HG03045 (cell line): ENCODE results near the gene LSAMP.
"Not testable (repeated sequence)": the region's sequence is repeated elsewhere in the genome, so short reads cannot be mapped to it uniquely, and the experiment has no call there.

Experiments
- ATAC-seq: cut with Tn5 transposase; IDR thresholded peaks from one replicate; pipeline ENCODE4 v1.9.1; 2021; ENCODE audit warnings: mild to moderate bottlenecking, moderate library complexity; ENCODE audit not compliant: unreplicated experiment

The LSAMP gene

GRCh38 chr3:115859002-115859807 is 586.1 kb downstream of the LSAMP start:
- no peak for ATAC-seq

GRCh38 chr3:115857518-115858136 is 587.7 kb downstream of the LSAMP start:
- ATAC-seq = no peak

- no peak for ATAC-seq
These were observed 589.4 kb downstream of the LSAMP start for GRCh38 chr3:115855911-115856310.

GRCh38 chr3:115853104-115853503 is 592.2 kb downstream of the LSAMP start:
- ATAC-seq = no peak

- no peak for ATAC-seq
These were observed 593.0 kb downstream of the LSAMP start for GRCh38 chr3:115852278-115852677.

- no peak for ATAC-seq
These were observed 593.7 kb downstream of the LSAMP start for GRCh38 chr3:115851571-115851970.

GRCh38 chr3:115848641-115849040 is 596.6 kb downstream of the LSAMP start:
- ATAC-seq = no peak

GRCh38 chr3:115845986-115846385 is 599.3 kb downstream of the LSAMP start:
- no peak for ATAC-seq

GRCh38 chr3:115844729-115845128 is 600.6 kb downstream of the LSAMP start:
- ATAC-seq = not testable (repeated sequence)

GRCh38 chr3:115843206-115843605 is 602.1 kb downstream of the LSAMP start:
- ATAC-seq = no peak

GRCh38 chr3:115839246-115839645 is 606.0 kb downstream of the LSAMP start:
- ATAC-seq = no peak

- no peak for ATAC-seq
These were observed 606.5 kb downstream of the LSAMP start for GRCh38 chr3:115838786-115839185.

GRCh38 chr3:115836944-115837343 is 608.3 kb downstream of the LSAMP start:
- ATAC-seq = no peak

GRCh38 chr3:115835946-115836345 is 609.3 kb downstream of the LSAMP start:
- ATAC-seq = no peak

- no peak for ATAC-seq
These were observed 611.2 kb downstream of the LSAMP start for GRCh38 chr3:115834068-115834467.

- ATAC-seq = no peak
These were observed 612.2 kb downstream of the LSAMP start for GRCh38 chr3:115833074-115833473.

- no peak for ATAC-seq
These were observed 613.0 kb downstream of the LSAMP start for GRCh38 chr3:115832265-115832664.

- no peak for ATAC-seq
These were observed 613.4 kb downstream of the LSAMP start for GRCh38 chr3:115831864-115832263.

- ATAC-seq = no peak
These were observed 614.4 kb downstream of the LSAMP start for GRCh38 chr3:115830764-115831395.

- ATAC-seq = no peak
These were observed 616.9 kb downstream of the LSAMP start for GRCh38 chr3:115828401-115828800.

GRCh38 chr3:115827495-115827894 is 617.8 kb downstream of the LSAMP start:
- no peak for ATAC-seq

- no peak for ATAC-seq
These were observed 620.2 kb downstream of the LSAMP start for GRCh38 chr3:115825046-115825445.
